NCI-H2029 (cell line): ENCODE results near the gene NEURL2.

ENCODE experiments used
- DNase-seq: peaks from one replicate; lab custom pipeline; 2025; lab: John Stamatoyannopoulos, UW

The NEURL2 gene

GRCh38 chr20:45841407-45842129 is 49.4 kb downstream of the NEURL2 start:
- no peak for DNase-seq

- no peak for DNase-seq
These were observed 50.3 kb downstream of the NEURL2 start for GRCh38 chr20:45840700-45841198.
